ENCODE measurements around the gene FAM120B.

DNA sequence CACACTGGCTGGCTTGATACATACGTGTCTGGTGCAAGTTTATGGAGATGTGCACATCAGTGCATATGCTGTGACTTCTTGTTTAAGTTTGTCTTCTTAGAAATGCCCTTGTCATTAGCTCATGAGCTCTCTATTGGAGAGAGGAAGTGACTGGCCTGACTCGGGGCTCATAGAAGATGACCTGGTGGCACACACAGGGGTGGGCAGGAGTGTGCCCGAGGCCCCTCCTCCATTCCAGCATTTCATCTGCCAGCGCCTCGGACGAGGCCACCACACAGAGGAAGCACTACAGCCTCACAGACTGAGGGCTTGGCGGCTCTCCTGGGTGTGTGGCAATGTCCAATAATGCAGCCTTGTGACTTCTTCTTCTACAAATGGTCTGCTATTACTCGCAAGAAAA is 109.7 kb downstream of the FAM120B start:
- TF ChIP-seq RAD21 (IDR thresholded peaks at IDR 0.05; ENCODE audit: low read length) (no peak), CTCF (conservative IDR thresholded peaks at IDR 0.05; ENCODE audit: low read depth, low read length) (no peak)
- TF ChIP-seq, protein P1, sequence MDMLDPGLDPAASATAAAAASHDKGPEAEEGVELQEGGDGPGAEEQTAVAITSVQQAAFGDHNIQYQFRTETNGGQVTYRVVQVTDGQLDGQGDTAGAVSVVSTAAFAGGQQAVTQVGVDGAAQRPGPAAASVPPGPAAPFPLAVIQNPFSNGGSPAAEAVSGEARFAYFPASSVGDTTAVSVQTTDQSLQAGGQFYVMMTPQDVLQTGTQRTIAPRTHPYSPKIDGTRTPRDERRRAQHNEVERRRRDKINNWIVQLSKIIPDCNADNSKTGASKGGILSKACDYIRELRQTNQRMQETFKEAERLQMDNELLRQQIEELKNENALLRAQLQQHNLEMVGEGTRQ (IDR thresholded peaks at IDR 0.05; ENCODE audit: low read depth, low read length): no peak
